ENCODE results near the gene ELP4.
A peak's percentile ranks its signal among the peaks of the same experiment; 100 is the strongest.
"Not testable (repeated sequence)": the region's sequence is repeated elsewhere in the genome, so short reads cannot be mapped to it uniquely, and the experiment has no call there.

Gene ELP4

GRCh38 chr11:31706357-31706756, 196.8 kb downstream of the ELP4 start:
- no peak for DNase-seq

GRCh38 chr11:31711137-31711536, 201.6 kb downstream of the ELP4 start:
- DNase-seq = no peak

GRCh38 chr11:31712851-31713250, 203.3 kb downstream of the ELP4 start:
- no peak for DNase-seq

- no peak for DNase-seq
Observed at GRCh38 chr11:31714840-31715239, 205.3 kb downstream of the ELP4 start.

- peak in 1 of 14 donors; percentile 61 for DNase-seq
Observed at GRCh38 chr11:31720225-31720624, 210.7 kb downstream of the ELP4 start.

- DNase-seq = peak in 1 of 14 donors; percentile 88
Observed at GRCh38 chr11:31720671-31721365, 211.3 kb downstream of the ELP4 start.

GRCh38 chr11:31722754-31723153, 213.2 kb downstream of the ELP4 start:
- no peak for DNase-seq

- DNase-seq = no peak
Observed at GRCh38 chr11:31725176-31725575, 215.6 kb downstream of the ELP4 start.

GRCh38 chr11:31728432-31728831, 218.9 kb downstream of the ELP4 start:
- DNase-seq = no peak

GRCh38 chr11:31740131-31740530, 230.6 kb downstream of the ELP4 start:
- DNase-seq = no peak

GRCh38 chr11:31740731-31741368, 231.3 kb downstream of the ELP4 start:
- not testable (repeated sequence) for DNase-seq

GRCh38 chr11:31747581-31747980, 238.0 kb downstream of the ELP4 start:
- no peak for DNase-seq

GRCh38 chr11:31757260-31757835, 247.8 kb downstream of the ELP4 start:
- DNase-seq = peak in 1 of 14 donors; percentile 93

GRCh38 chr11:31761636-31762035, 252.1 kb downstream of the ELP4 start:
- peak in 1 of 14 donors; percentile 96 for DNase-seq

- DNase-seq = peak in 1 of 14 donors; percentile 66
Observed at GRCh38 chr11:31763296-31763695, 253.7 kb downstream of the ELP4 start.

- DNase-seq = peak in 1 of 14 donors; percentile 80
Observed at GRCh38 chr11:31764261-31764660, 254.7 kb downstream of the ELP4 start.

- DNase-seq = peak in 1 of 14 donors; percentile 74
Observed at GRCh38 chr11:31764766-31765165, 255.2 kb downstream of the ELP4 start.

- DNase-seq = peak in 1 of 14 donors; percentile 45
Observed at GRCh38 chr11:31767066-31767465, 257.5 kb downstream of the ELP4 start.

- DNase-seq = peak in 1 of 14 donors; percentile 57
Observed at GRCh38 chr11:31767685-31768084, 258.1 kb downstream of the ELP4 start.

GRCh38 chr11:31768749-31769640, 259.4 kb downstream of the ELP4 start:
- DNase-seq = peak in 2 of 14 donors; percentile 19 to 75

- DNase-seq = peak in 1 of 14 donors; percentile 53
Observed at GRCh38 chr11:31770011-31770700, 260.6 kb downstream of the ELP4 start.

- no peak for DNase-seq
Observed at GRCh38 chr11:31772412-31772811, 262.8 kb downstream of the ELP4 start.

Data from C1 segment of cervical spinal cord (tissue), 14 donors.